HG03432 (cell line): ENCODE measurements around the gene MAGEF1.

ENCODE experiments used
- ATAC-seq: cut with Tn5 transposase; IDR thresholded peaks from one replicate; pipeline ENCODE4 v1.9.1; 2021; ENCODE audit warnings: mild to moderate bottlenecking, moderate library complexity; ENCODE audit not compliant: unreplicated experiment

MAGEF1 gene

DNA sequence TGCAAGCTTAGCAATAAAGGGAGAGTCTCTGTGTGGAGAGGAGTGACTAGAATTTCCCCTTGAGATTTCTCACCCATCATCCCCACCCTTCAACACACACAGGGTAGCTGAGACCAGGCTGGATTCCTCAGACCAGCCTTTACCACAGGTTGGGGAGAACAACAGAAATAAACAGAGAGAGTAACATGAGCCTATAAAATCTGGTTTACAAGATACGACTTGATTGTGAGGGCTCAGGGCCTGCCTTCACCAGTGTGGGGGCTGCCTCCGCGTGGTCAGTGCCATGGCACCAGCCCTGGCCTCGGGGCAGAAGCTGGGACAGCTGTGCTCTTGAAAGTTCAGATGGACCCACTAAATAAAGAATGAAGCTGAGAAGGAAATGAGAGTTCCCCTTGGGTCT lies 14.6 kb upstream of the MAGEF1 start:
- ATAC-seq = no peak

DNA sequence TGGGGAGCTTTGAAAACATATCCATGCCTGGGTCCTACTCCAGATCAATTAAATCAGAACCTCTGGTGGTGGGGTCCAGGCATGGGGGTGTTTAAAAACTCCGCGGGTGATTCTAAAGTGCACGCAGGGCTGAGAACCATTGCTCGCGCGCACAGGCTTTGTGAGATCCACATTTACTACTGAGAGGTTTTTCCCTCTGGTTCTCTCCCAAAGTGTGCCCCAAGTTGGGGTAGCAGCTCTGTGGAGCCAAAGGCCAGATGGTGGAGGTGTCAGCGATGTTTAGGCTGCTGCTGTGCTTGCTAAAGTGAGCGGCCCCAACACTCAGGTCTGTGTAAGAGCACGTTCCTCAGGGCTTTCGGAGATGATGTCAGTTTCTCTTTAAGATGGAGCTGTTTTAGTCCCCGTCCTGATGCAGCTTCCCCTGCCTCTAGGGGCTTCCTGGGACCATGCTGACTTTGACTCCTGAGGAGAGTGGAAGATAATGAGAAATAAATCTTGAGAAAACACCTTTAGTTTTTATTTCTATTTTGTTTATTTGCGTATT lies 13.4 kb upstream of the MAGEF1 start:
- ATAC-seq = no peak

DNA sequence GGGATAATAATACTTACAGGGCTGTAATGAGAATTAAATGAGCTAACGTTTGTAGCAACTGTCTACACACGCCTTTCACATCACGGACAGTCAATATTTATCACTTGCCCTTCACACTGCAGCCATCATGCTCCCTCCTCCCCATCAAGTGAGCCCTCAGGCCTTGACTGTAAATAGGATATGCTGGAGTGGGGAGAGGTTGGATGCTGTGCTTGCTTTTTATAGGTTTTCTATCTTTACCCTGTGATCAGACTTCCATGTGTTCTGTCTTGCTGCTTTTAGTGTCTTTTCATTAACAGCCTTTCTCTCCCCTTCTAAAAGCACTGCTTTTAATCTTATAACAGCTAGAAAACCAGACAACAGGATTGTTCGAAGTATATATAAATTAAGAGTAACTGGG lies 12.8 kb upstream of the MAGEF1 start:
- ATAC-seq = no peak

DNA sequence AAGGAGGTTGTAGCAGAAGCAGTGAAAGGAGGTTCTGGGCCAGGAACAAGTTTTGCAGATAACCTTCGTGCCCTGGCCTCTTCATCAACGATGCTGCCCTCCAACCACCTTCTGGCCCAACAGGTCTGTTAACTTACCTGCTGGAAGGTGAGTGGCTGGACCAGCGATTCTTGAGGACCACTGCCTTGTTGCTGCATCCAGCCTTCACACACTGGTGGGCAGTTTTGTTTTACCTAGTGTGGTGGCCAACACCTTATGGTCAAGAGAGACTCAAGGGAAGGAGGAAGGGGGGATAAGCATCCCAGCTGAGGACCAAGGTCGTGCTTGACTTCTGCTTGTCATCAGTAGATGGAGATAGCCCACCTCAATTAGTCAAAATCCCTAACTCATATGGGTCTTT lies 7.8 kb upstream of the MAGEF1 start:
- no peak for ATAC-seq

DNA sequence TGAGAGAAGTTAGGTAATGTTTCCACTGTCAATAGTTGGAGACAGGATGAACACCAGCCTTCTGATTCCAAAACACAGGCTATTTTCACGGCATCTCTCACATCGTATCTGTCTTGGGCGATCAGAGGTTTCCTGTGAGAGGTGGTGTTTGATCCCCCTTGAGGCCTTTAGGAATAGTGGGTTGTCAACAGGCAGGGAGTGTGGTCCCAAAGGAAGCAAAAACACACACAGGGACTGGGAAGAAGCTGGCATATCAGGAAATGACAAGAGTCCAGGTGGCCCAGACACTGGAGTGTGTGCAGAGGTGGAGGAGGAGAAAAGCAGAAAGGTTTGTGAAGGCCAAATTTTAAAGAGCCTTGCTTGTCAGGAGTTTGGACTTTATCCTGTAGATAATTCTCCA lies 6.6 kb upstream of the MAGEF1 start:
- ATAC-seq = no peak

DNA sequence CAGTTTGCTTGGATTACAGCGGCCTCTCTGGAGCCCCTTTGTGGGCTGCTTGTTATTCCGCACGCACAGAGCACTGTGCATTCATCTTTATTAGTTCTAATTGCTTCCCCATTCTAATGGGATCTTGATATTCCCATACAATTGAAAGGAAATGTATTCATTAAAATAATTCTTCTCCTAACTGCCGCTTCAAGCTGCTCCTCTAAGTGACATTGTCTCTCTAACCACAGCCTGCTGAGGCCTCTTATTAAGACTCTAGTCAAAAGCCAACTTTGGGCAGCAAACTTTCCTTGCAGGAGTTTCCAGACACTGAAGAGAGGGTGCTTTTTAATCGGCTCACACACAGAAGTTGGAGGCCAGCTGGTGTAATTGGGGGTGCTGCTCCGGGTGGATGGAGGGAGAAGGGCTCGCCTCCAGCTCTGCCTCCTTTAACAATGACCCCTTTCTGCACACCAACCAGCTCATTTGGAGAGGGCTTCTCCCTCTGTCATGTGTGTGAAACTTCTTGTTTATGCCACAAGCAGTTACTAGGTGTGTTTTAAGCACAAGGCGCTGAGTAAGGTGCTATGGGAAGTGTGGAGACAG lies 5.6 kb upstream of the MAGEF1 start:
- no peak for ATAC-seq

DNA sequence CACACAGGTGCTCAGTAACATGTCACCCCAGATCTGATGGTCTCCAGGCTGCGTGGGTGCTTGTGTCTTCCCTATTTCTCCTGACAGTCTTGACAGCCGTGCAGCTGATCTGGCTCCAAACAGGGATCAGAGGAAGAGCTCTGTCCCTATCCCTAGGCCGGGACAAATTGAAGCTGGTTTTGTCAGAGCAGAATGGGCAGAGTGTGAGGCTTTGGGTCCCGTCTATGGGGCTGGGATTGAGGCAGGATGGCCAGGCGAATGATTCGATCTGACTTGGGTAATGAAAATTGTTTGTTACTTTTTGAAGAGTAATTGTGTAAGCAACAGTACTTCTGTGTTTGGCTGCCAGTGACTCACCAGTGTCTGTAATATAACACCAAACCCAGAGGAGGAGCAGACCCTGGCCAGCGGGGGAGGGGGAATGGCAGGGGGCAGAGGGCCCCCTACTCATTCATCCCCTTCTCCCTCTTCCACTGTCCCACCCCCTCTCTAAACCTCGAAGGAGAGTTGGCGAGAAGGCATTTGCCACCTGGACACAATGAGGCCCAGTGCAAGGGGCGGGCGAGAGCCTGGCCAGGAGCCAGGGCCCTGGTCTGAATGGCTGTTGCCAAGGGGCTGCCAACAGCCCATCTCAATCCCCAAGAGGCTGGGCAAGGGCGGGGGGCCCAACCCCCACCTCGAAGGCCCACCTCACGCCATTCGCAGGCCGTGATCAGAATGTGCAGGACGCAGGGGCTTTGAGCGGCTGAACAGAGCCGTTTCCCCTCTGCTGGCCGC lies 4.9 kb upstream of the MAGEF1 start:
- no peak for ATAC-seq

DNA sequence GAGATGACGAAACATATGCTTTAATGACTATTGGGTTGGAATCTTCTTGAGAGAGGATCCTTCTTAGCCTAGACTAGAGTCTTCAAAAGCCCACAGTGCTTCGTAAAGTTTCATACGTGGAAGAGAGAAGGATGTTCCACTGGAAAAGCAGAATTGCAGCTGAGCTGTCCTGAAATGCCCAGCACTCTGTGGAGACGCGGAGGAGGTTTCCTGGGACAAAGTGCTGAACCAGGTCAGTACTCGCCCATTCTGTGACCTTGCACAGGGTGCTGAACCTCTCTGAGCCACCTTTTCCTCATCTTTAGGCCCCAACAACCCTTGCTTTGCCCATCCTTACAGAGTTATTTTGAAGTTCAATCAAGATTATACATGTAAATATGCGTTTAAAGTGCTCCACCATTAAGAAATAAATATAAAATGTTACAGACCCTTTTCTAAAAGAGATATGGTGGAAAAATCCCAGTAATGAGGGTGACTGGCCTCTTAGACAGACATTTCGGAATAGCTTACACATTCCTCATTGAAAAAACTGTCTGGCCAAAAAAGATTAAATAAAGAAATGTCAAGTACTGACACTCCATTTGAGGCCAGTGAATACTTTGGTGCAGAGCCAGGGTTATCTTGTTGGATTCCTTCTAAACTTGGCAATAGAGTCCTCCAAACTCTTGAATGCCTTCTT lies 4.2 kb upstream of the MAGEF1 start:
- ATAC-seq = no peak

DNA sequence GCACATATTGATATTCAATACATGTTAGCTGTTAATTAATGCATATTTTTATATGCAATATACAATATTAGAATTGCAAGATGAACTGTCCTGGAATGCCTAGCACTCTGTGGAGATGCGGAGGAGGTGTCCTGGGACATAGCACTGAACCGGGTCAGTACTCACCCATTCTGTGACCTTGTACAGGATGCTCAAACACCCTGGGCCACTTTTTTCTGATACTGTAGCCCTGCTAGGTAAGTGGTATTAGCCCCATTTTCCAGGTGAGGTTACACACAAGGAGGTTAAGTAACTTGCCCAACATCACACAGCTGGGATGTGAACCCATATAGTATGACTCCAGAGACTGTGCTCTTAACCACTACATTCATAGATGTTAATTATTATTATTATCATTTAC lies 1.7 kb upstream of the MAGEF1 start:
- no peak for ATAC-seq

DNA sequence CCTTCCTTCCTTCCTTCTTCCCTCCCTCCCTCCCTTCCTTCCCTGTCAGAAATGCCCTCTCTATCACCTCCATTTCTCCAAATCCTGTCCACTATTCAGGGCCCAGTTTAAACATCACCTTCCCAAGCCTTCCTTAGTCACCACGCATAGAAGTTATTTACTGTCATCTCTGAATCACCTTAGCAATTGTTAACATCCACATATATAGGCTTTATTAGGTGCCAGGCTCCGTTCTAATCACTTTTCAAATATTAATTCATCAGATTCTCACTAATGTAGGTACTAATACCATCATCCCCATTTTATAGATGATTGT lies 1.1 kb upstream of the MAGEF1 start:
- no peak for ATAC-seq

DNA sequence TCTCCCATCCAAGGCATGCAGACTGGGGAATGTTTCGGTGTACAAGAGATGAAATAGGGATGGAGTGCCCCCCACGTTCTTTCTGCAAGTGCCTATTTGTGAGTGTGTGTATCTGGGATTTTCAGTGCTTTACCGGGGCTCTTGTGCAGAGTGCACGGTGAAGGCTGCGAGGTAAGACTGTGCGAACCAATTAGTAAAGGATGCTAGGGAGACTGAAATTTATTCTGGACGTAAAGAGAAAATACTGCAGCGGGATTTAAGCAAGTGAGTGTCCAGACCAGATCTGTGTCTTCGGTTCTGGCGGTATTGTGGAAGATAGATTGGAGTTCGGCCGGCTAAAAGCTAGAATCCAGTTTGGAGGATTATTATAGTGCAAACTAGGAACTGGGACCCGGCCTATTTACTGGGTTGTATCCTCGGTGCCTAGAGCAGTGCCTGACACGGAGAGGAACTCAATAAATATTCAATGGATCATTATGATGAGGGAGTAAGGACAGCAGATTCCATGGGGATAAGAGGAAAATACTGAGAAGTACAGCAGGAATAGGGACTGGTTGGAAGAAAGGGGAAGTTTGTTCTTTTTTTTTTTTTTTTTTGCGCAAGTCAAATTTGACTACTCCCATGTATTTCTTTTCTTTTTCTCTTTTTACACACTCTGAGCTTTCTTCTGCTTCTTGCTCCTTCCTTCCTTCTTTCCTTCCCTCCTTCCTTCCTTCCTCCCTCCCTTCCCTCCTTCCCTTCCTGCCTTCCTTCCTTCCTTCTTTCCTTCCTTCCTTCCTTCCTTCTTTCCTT lies 580 bp upstream of the MAGEF1 start:
- peak; percentile 31 for ATAC-seq

DNA sequence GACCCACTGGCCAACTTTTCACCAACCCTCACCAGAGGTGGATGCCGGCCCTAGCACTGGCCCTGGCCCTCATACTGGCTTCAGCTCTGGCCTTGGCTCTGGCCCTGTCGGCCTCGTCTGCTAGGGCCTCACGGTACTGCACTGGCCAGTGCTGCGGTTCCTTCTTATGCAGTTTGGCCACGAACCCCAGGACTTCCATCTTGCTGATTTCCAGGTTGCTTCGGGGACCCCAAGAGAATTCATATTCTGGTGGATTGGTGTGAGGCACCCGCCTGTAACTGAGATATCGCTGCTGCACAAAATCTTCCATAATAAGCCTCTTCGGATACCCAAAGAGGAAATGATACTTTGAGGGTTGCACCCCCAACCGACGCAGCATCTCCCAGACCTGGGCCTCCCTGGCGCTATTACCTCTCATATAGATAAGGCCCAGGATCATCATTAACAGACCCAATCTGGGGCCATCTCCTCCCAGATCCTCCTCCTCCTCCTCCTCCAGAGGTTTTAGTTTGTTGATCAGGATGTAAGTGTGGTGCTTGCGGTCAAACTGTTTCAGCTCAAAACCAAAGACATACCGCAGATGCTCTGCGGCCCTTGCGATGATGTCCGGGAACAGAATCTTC lies 883 bp downstream of the MAGEF1 start:
- ATAC-seq = peak; percentile 47

DNA sequence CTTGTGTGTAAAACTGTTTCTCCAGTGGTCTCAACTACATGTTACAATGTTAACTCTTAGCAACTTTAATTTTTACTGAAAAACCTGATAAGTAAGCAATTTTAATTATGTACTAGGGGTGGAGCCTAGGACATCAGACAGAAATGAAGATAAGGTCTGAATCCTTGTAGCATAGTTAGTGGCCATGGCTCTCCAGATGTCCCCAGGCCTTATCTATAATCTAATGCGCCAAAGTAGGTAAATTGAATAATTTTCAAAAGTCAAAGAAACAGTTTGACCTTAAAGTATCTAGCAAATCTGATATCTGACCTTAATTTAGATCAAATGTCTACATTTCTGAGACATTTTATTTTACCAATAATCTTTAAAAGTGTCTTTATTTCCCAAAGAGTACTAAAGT lies 8.2 kb downstream of the MAGEF1 start:
- no peak for ATAC-seq

DNA sequence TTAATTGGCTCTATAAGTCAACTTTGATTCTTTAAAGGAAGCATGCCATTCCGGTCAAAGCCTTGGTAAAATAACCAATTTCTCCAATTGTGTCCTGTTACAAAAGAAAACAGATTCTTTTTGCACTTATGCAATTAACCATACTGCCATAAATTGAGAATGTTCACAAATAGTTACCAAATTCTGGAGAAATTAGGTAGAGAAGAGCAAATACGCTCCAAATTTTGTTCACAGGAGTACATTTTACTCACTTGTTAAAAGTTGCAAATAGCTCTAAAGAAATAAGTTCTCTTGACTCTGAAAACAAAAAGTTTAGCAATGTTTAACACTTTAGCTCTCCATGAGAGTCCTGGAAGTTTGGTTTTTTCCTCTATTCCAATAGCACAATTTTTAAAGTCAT lies 11.1 kb downstream of the MAGEF1 start:
- ATAC-seq = no peak

DNA sequence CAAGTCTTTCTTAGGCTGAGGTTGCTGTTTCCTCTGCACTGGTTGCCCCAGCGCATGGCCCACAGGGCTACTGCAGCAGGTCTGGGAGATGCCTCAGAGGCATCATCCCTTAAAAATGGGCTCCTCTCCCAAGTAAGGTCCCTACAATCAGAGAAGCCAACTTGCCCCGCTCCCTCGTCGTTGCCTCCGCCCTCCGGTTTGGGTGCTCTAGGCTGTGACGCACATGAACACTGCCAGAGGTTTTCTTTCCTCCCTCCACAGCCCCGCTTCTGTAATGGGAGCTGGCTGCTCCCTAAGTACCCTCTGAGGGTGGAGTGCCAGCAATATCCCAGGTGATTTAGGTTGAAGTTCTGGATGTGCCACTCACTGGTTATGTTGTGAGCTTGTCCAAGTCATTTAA lies 14.0 kb downstream of the MAGEF1 start:
- no peak for ATAC-seq

DNA sequence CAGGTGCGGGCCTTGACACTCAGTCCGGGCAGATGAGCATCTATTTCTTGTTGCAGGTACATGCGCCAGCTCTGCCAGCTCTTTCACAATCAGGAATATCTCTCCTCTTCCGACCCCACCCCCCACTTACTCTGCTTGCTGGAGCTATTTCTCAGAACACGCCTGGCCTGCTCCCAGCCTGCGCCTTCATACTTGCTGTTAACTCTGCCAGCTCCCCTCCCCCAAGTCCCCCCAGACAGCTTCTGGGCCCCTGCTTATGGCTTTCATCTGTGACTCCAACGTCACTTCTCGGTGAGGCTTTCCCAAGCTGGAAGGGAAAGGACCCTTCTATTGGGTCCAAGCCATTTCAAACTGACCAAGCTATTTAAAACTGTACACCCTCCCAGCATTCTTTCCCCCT lies 15.2 kb downstream of the MAGEF1 start:
- no peak for ATAC-seq

DNA sequence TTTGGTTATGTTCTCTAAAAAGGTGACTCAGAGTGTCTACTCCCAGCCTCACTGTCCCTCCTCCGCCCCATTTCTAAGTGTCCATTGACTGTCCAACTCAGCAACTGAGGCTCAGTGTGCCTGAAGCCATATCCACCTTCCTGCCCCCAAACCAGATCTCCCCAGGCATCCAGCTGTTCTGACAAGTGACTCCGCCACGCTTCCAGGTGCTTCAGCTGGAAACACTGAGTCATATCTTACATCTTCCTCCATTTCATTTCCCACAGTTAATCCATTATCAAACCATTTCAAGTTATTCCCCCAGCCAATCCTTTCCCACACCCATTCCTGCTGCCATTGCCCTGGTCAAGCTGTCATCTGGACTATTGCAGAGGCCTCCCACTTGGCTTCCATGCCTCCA lies 17.1 kb downstream of the MAGEF1 start:
- ATAC-seq = no peak

DNA sequence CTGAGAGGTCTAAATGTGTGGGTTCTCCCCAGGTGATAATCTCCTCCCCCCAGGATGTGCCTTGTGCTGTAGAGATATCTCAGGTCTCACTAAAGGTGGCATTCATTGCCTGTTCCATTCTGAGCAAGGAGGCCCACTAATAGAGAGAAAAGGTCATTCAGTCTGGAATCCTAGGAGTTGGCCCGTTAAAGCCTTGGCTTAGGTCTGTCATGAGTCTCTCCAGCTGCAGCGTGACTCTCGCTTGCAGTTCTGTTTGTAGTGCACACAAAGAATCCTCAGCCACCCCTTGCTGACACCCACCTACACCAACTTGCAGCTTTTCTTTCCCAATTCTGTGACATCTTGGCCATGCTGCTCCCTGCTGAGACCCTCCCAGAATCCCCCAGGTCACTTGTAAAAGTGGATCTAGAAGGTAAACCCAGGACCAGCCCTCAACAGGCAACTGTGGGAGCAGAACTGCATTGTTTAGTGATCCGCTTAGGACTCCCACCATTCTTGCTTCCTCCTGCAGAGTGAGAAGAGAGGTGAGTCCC lies 17.7 kb downstream of the MAGEF1 start:
- ATAC-seq = no peak

DNA sequence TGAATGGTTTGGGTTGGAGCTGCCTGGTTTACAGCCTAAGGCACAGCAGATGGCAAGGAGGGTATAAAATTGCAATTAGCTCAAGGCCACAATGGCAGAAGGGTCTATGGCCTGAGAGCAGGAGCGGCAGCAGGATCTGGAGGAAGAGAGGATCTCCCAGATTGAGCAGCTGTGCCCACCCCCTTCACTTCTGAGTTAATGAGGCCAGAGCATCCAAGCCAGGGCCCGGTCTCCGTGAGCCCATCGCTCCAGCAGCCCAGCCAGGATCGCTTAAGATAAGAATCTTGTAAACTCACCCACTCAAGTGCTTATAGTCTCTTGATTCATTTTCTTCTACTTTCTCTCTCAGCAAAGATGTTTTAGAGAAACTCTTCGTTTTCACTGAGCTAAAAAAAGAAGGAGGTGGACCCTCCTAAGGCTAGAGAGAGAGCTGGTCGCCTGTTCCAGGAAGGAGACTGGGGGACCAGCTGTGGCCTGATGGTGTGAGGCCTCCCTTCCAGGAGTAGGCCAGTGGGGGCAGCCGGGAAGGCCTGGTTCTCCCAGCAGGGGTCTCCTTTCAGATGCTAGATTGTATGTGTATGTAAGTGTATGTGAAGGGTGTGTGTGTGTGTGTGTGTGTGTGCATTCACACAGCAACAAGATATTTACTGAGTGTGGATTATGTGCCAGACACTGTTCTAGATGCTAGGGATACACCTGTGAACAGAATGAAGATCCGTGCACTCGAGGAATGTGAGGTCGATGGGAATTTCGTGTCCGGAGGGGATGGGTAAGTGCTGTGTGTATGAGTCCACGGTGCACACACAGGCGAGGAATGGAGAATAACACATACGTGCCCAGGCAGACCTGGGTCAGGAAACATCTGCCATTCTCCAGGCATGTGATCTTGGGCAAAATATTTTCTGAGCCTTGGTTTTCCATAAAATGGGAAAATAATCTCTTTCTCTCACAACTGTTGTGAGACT lies 18.6 kb downstream of the MAGEF1 start:
- no peak for ATAC-seq
